ENCODE measurements around the gene KRT10. TPM values are rescaled to one million over a fixed set of nuclear protein-coding genes. Genes with fewer than 3 reads are reported as not detected.

The KRT10 gene
- total RNA-seq, 4 donors from 2014 or later = 2.2 to 12.7 (median 11.7) TPM; not detected in 1

DNA sequence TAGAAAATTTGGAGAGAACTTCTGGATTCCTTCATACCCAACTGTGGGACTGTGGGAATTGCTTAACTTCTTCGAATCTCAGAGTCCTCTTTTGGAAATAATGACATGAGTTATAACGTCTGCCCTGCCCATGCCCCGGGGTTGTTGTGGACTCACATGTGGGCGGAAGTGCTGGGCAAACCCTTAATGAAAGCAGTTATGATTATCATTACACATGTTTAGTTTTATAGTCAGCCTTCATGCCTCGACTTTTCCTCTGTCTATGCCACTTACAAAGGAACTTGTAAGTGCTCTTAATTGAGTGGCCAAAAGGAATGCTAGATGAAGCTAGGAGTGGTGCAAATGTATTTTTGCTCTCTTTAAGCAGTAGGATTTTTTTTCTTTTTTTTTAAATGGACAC is 44.0 kb downstream of the KRT10 start:
- no peaks in the 10 kb centered on the region for H3K9me3 ChIP-seq
- WGBS, 2 donors (ENCODE audit: low coverage in 1 of 2) = 63 to 70% methylated on average over 5 of the region's 5 CpGs
- no peak for DNase-seq
- H3K4me1 ChIP-seq = peaks cover 0 to 3% (median 0%) of the 10 kb centered on the region in 4 donors
- no peaks in the 10 kb centered on the region for H3K36me3 ChIP-seq
- no peak overlapping the region for H3K27ac ChIP-seq
- H3K27me3 ChIP-seq = peaks cover 76% of the 10 kb centered on the region
- in situ Hi-C loops (cut with MboI; ENCODE audit: low pct_ligation_motif_present in 1 of 4, low pct_unique_long_range_greater_than_20kb in 1 of 4, low sequenced_read_pairs in 3 of 4) = loop anchor here in 2 of 4 donors (25.0 kb wide), 1 partner anchor 166 kb away; no protein-coding TSS in a partner anchor
- H3K4me3 ChIP-seq = no peak overlapping the region
- intact Hi-C loops (cut with DNase I; ENCODE audit: low total_unique reads) = no loop called here
- no peak for TF ChIP-seq POLR2AphosphoS5 (IDR thresholded peaks at IDR 0.05)
- no peak for TF ChIP-seq CTCF (IDR thresholded peaks at IDR 0.05)
- TF ChIP-seq EP300 (IDR thresholded peaks at IDR 0.05; ENCODE audit: low read depth) = no peak
- no peak for TF ChIP-seq POLR2A (IDR thresholded peaks at IDR 0.05)

GRCh38 chr17:40777971-40778370 is 44.4 kb downstream of the KRT10 start:
- intact Hi-C loops (cut with DNase I; ENCODE audit: low total_unique reads) = no loop called here
- no peak for DNase-seq
- in situ Hi-C loops (cut with MboI; ENCODE audit: low pct_ligation_motif_present in 1 of 4, low pct_unique_long_range_greater_than_20kb in 1 of 4, low sequenced_read_pairs in 3 of 4) = loop anchor here in 2 of 4 donors (25.0 kb wide), 1 partner anchor 166 kb away; no protein-coding TSS in a partner anchor
- no peak for TF ChIP-seq POLR2A (IDR thresholded peaks at IDR 0.05)
- TF ChIP-seq EP300 (IDR thresholded peaks at IDR 0.05; ENCODE audit: low read depth) = no peak
- no peak for TF ChIP-seq CTCF (IDR thresholded peaks at IDR 0.05)
- TF ChIP-seq POLR2AphosphoS5 (IDR thresholded peaks at IDR 0.05) = no peak
- H3K4me1 ChIP-seq = peaks cover 0 to 3% (median 0%) of the 10 kb centered on the region in 4 donors
- H3K27me3 ChIP-seq = peaks cover 76% of the 10 kb centered on the region
- no peaks in the 10 kb centered on the region for H3K36me3 ChIP-seq
- WGBS, 2 donors (ENCODE audit: low coverage in 1 of 2) = 75 to 79% methylated on average over 3 of the region's 3 CpGs
- H3K9me3 ChIP-seq = no peaks in the 10 kb centered on the region
- no peak overlapping the region for H3K4me3 ChIP-seq
- H3K27ac ChIP-seq = no peak overlapping the region

- H3K4me1 ChIP-seq = peaks cover 0 to 3% (median 0%) of the 10 kb centered on the region in 4 donors
- TF ChIP-seq CTCF (IDR thresholded peaks at IDR 0.05) (no peak), POLR2AphosphoS5 (IDR thresholded peaks at IDR 0.05) (no peak), POLR2A (IDR thresholded peaks at IDR 0.05) (no peak), EP300 (IDR thresholded peaks at IDR 0.05; ENCODE audit: low read depth) (no peak)
- in situ Hi-C loops (cut with MboI; ENCODE audit: low pct_ligation_motif_present in 1 of 4, low pct_unique_long_range_greater_than_20kb in 1 of 4, low sequenced_read_pairs in 3 of 4) (loop anchor here in 2 of 4 donors (25.0 kb wide), 1 partner anchor 165 kb away; no protein-coding TSS in a partner anchor), intact Hi-C loops (cut with DNase I; ENCODE audit: low total_unique reads) (no loop called here)
- peaks cover 75% of the 10 kb centered on the region for H3K27me3 ChIP-seq
- no peak overlapping the region for H3K4me3 ChIP-seq
- DNase-seq = no peak
- H3K9me3 ChIP-seq = no peaks in the 10 kb centered on the region
- whole genome bisulfite sequencing, 2 donors (ENCODE audit: low coverage in 1 of 2) = 57 to 61% methylated on average over 7 of the region's 7 CpGs
- no peaks in the 10 kb centered on the region for H3K36me3 ChIP-seq
- H3K27ac ChIP-seq = no peak overlapping the region
Measured at GRCh38 chr17:40777459-40777858, 45.0 kb downstream of the KRT10 start.

DNA sequence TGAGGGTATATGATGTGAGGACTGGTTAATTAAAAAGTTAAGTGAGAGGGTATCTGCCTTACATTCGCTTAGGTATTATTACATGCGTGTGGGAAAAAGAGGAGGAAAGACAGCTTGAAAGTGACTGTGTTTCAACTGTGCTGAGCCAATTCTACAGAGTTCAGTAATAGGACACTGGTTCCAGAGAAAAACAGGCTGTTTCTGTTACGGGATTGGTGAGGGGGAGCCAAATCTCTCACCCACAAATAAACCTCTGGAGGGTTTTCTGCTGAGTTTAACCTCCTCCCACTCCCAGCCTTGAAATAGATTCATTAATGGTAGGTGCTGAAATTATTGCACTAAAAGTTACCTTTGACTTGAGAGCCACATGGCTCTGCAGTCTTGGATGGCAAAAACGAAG is 46.5 kb downstream of the KRT10 start:
- Histone ChIP-seq H3K27ac (no peak overlapping the region), H3K9me3 (no peaks in the 10 kb centered on the region), H3K36me3 (no peaks in the 10 kb centered on the region), H3K4me3 (no peak overlapping the region), H3K4me1 (peaks cover 0 to 3% (median 0%) of the 10 kb centered on the region in 4 donors), H3K27me3 (peaks cover 72% of the 10 kb centered on the region)
- DNase-seq = no peak
- intact Hi-C loops (cut with DNase I; ENCODE audit: low total_unique reads) (no loop called here), in situ Hi-C loops (cut with MboI; ENCODE audit: low pct_ligation_motif_present in 1 of 4, low pct_unique_long_range_greater_than_20kb in 1 of 4, low sequenced_read_pairs in 3 of 4) (loop anchor here in 2 of 4 donors (25.0 kb wide), 1 partner anchor 164 kb away; no protein-coding TSS in a partner anchor)
- WGBS, 2 donors (ENCODE audit: low coverage in 1 of 2) = 50 to 63% methylated on average over 3 to 4 of the region's 4 CpGs
- TF ChIP-seq EP300 (IDR thresholded peaks at IDR 0.05; ENCODE audit: low read depth) = no peak
- TF ChIP-seq POLR2AphosphoS5 (IDR thresholded peaks at IDR 0.05) = no peak
- TF ChIP-seq CTCF (IDR thresholded peaks at IDR 0.05) = no peak
- no peak for TF ChIP-seq POLR2A (IDR thresholded peaks at IDR 0.05)
